Keratinocyte (primary cell): ENCODE data around the gene SH3RF2. TPM values are rescaled to one million over a fixed set of nuclear protein-coding genes. Genes with fewer than 3 reads are reported as not detected.

Experiments used
- DNase-seq: peaks from one replicate; pipeline ENCODE4 v3.0.0-alpha.2; 2011; ENCODE audit warnings: low read depth, missing footprints, low spot score
- FAIRE-seq: peaks from 2 replicates; lab custom pipeline; 2011; peaks lifted over from hg19 to GRCh38; lab: Jason Lieb, UNC
- H2AFZ ChIP-seq: 2 replicates; pipeline ENCODE4 v1.6.0; 2012; ENCODE audit warnings: low read length, control low read depth, inconsistent platforms; ENCODE audit not compliant: control insufficient read depth
- H3K27ac ChIP-seq: 2 replicates; pipeline ENCODE4 v1.5.1; 2011; ENCODE audit warnings: low read length; ENCODE audit not compliant: control insufficient read depth, insufficient read depth
- H3K27me3 ChIP-seq: 3 replicates; pipeline ENCODE4 v1.6.0; 2011; ENCODE audit warnings: low read length; ENCODE audit not compliant: control insufficient read depth, insufficient read depth; ENCODE audit errors: extremely low read depth
- H3K36me3 ChIP-seq, 2 experiments: 2 replicates in 1 of 2; 3 replicates in 1 of 2; pipeline ENCODE4 v1.5.1; 2011; ENCODE audit warnings: low read length in 2 of 2, mild to moderate bottlenecking in 1 of 2; ENCODE audit not compliant: control insufficient read depth in 2 of 2, insufficient read depth in 2 of 2; ENCODE audit errors: extremely low read depth in 1 of 2
- H3K4me1 ChIP-seq: 3 replicates; pipeline ENCODE4 v1.5.1; 2011; ENCODE audit warnings: low read length; ENCODE audit not compliant: control insufficient read depth, insufficient read depth; ENCODE audit errors: extremely low read depth
- H3K4me2 ChIP-seq: 3 replicates; pipeline ENCODE4 v1.6.0; 2011; ENCODE audit warnings: low read depth, low read length; ENCODE audit not compliant: control insufficient read depth, insufficient read depth; ENCODE audit errors: extremely low read depth
- H3K4me3 ChIP-seq, 3 experiments: fragments of 200-600 bp in 1 of 3; sonication (generic) in 1 of 3; 2 replicates in 2 of 3; 3 replicates in 1 of 3; pipeline ENCODE4 v1.5.1; 2011 to 2016; ENCODE audit warnings: low read length in 3 of 3, mild to moderate bottlenecking in 3 of 3, control low read depth in 2 of 3, inconsistent platforms in 1 of 3, low read depth in 1 of 3, mixed read lengths in 1 of 3, mixed run types in 1 of 3, moderate library complexity in 1 of 3; ENCODE audit not compliant: control insufficient read depth in 2 of 3, insufficient read depth in 2 of 3; ENCODE audit errors: extremely low read depth in 1 of 3
- H3K79me2 ChIP-seq: 2 replicates; pipeline ENCODE4 v1.6.0; 2012; ENCODE audit warnings: low read length; ENCODE audit not compliant: control insufficient read depth, insufficient read depth
- H3K9ac ChIP-seq: 3 replicates; pipeline ENCODE4 v1.6.0; 2011; ENCODE audit warnings: low read length; ENCODE audit not compliant: control insufficient read depth, insufficient read depth; ENCODE audit errors: extremely low read depth
- H3K9me1 ChIP-seq: 3 replicates; pipeline ENCODE4 v1.6.0; 2011; ENCODE audit warnings: low read length; ENCODE audit not compliant: control insufficient read depth, insufficient read depth; ENCODE audit errors: extremely low read depth
- H3K9me3 ChIP-seq: 2 replicates; pipeline ENCODE4 v1.5.1; 2012; ENCODE audit warnings: low read depth, low read length; ENCODE audit not compliant: control insufficient read depth
- H4K20me1 ChIP-seq: 3 replicates; pipeline ENCODE4 v1.6.0; 2011; ENCODE audit warnings: low read length; ENCODE audit not compliant: control insufficient read depth, insufficient read depth; ENCODE audit errors: extremely low read depth
- EZH2 ChIP-seq: IDR thresholded peaks from one replicate; pipeline ENCODE4 v1.6.1; 2012; ENCODE audit warnings: inconsistent platforms, mild to moderate bottlenecking, low read length, moderate library complexity
- dilution Hi-C: fragments of 300-500 bp; cut with MboI; formaldehyde crosslinking; loops from one replicate; pipeline ENCODE4 v1.7.0; 2020; ENCODE audit warnings: low sequenced_read_pairs; ENCODE audit not compliant: extremely low pct_ligation_motif_present
- polyA plus RNA-seq, 5 experiments: library from polyadenylated mRNA; depleted of rRNA in 3 of 5; stranded (reverse) in 3 of 5; stranded (forward) in 1 of 5; unstranded in 1 of 5; fragments of >200 nt; gene quantifications; 1 replicate in 1 of 5; 2 replicates in 3 of 5; 3 replicates in 1 of 5; pipeline versions ENCODE4 v1.2.1 to v1.2.3, GENCODE V29; 2011 to 2012; ENCODE audit warnings: missing spikeins in 2 of 5, low read depth in 1 of 5, low replicate concordance in 1 of 5
- TF ChIP-seq, protein P1 (sequence below), 3 experiments: IDR thresholded peaks in 1 of 3; conservative IDR thresholded peaks in 1 of 3; optimal IDR thresholded peaks in 1 of 3; 2 replicates in 2 of 3; 3 replicates in 1 of 3; pipeline versions ENCODE3 to v1.5.1; 2011; ENCODE audit warnings: low read length in 3 of 3, mild to moderate bottlenecking in 3 of 3, moderate library complexity in 2 of 3, control low read depth in 1 of 3, inconsistent platforms in 1 of 3; ENCODE audit not compliant: insufficient read depth in 2 of 3; ENCODE audit errors: extremely low read depth in 1 of 3

The SH3RF2 gene
- polyA plus RNA-seq, 1 donor (not counting 4 experiments of a cell fraction or from before 2014, with no cell fraction given): 43.7 TPM

GRCh38 chr5:145919413-145919812 is 17.0 kb upstream of the SH3RF2 start:
- Histone ChIP-seq H2AFZ (no peak overlapping the region), H3K4me1 (peaks cover 34% of the 10 kb centered on the region), H3K79me2 (no peaks in the 10 kb centered on the region), H3K4me2 (no peak overlapping the region), H4K20me1 (no peaks in the 10 kb centered on the region), H3K4me3 (no peak overlapping the region), H3K36me3 (no peaks in the 10 kb centered on the region), H3K9ac (no peak overlapping the region), H3K27me3 (no peaks in the 10 kb centered on the region), H3K27ac (no peak overlapping the region), H3K9me1 (no peaks in the 10 kb centered on the region), H3K9me3 (no peaks in the 10 kb centered on the region)
- no peak for TF ChIP-seq EZH2
- TF ChIP-seq, protein P1, sequence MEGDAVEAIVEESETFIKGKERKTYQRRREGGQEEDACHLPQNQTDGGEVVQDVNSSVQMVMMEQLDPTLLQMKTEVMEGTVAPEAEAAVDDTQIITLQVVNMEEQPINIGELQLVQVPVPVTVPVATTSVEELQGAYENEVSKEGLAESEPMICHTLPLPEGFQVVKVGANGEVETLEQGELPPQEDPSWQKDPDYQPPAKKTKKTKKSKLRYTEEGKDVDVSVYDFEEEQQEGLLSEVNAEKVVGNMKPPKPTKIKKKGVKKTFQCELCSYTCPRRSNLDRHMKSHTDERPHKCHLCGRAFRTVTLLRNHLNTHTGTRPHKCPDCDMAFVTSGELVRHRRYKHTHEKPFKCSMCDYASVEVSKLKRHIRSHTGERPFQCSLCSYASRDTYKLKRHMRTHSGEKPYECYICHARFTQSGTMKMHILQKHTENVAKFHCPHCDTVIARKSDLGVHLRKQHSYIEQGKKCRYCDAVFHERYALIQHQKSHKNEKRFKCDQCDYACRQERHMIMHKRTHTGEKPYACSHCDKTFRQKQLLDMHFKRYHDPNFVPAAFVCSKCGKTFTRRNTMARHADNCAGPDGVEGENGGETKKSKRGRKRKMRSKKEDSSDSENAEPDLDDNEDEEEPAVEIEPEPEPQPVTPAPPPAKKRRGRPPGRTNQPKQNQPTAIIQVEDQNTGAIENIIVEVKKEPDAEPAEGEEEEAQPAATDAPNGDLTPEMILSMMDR (optimal IDR thresholded peaks at IDR 0.05 in 1 of 3, IDR thresholded peaks at IDR 0.05 in 1 of 3, conservative IDR thresholded peaks at IDR 0.05 in 1 of 3; ENCODE audit: extremely low read depth in 1 of 3, insufficient read depth in 2 of 3, low read length in 3 of 3): no peak
- dilution Hi-C loops: no loop called here
- DNase-seq: no peak
- no peak for FAIRE-seq

DNA sequence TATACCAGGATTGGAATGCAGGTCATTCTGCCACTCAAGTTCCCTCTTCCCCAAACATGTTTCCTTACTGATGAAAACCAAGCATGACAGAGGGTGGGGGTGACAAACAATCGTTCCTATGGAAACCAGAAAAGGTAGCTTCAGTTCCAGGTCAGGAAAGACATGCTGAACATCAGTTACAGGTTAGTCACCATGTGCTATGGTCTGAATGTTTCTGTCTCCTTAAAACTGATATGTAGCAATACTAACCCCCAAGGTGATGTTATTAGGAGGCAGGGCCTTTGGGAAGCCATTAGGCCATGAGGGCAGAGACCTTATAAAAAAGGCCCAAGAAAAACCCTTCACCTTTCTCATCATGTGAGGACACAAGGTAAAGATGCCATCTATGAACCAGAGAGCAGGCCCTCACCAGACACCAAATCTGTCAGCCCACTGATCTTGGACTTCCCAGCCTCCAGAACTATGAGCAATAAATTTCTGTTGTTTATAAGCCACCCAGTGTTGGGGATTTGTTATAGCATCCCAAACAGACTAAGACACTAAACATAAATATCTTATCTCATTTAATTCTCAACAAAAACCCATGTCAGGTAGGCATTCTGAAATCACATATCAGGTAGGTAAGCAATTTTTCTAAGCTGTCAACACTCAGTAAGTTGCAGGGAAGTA is 15.7 kb upstream of the SH3RF2 start:
- H3K4me1 ChIP-seq: peaks cover 47% of the 10 kb centered on the region
- no peak overlapping the region for H3K4me3 ChIP-seq
- no peak overlapping the region for H2AFZ ChIP-seq
- no peak for DNase-seq
- no peaks in the 10 kb centered on the region for H3K79me2 ChIP-seq
- no peak for FAIRE-seq
- peak overlapping the region; percentile 90 for H3K27ac ChIP-seq
- TF ChIP-seq, protein P1 (optimal IDR thresholded peaks at IDR 0.05 in 1 of 3, IDR thresholded peaks at IDR 0.05 in 1 of 3, conservative IDR thresholded peaks at IDR 0.05 in 1 of 3; ENCODE audit: extremely low read depth in 1 of 3, insufficient read depth in 2 of 3, low read length in 3 of 3): peak in 2 of 3 experiments; percentile 24 to 29
- no peak for TF ChIP-seq EZH2
- no peaks in the 10 kb centered on the region for H3K9me3 ChIP-seq
- H3K9ac ChIP-seq: peak overlapping the region; percentile 48
- peak overlapping the region; percentile 58 for H3K4me2 ChIP-seq
- H3K27me3 ChIP-seq: no peaks in the 10 kb centered on the region
- no peaks in the 10 kb centered on the region for H3K9me1 ChIP-seq
- H4K20me1 ChIP-seq: no peaks in the 10 kb centered on the region
- no peaks in the 10 kb centered on the region for H3K36me3 ChIP-seq
- dilution Hi-C loops: no loop called here
